Fibroblast of the aortic adventitia (primary cell): ENCODE data around the gene IL17REL. TPM values are rescaled to one million over a fixed set of nuclear protein-coding genes. Genes with fewer than 3 reads are reported as not detected.

Experiments used
- DNase-seq: peaks from one replicate; pipeline ENCODE4 v3.0.0-alpha.2; 2010; ENCODE audit warnings: low read depth
- H3K4me3 ChIP-seq: 2 replicates; pipeline ENCODE4 v1.5.1; 2011; ENCODE audit warnings: low read depth, mild to moderate bottlenecking, control low read depth, low read length, moderate library complexity
- total RNA-seq: library from RNA; depleted of rRNA; stranded (reverse); fragments of >200 nt; gene quantifications from 2 replicates; pipeline ENCODE4 v1.2.3, GENCODE V29; 2012; ENCODE audit warnings: low replicate concordance
- TF ChIP-seq, protein P1 (sequence below): IDR thresholded peaks from 2 replicates; pipeline ENCODE4 v1.5.1; 2011; ENCODE audit warnings: mild to moderate bottlenecking, low read length, control low read depth, inconsistent platforms; ENCODE audit not compliant: insufficient read depth

The IL17REL gene
- total RNA-seq, 1 donor, result not detected

DNA sequence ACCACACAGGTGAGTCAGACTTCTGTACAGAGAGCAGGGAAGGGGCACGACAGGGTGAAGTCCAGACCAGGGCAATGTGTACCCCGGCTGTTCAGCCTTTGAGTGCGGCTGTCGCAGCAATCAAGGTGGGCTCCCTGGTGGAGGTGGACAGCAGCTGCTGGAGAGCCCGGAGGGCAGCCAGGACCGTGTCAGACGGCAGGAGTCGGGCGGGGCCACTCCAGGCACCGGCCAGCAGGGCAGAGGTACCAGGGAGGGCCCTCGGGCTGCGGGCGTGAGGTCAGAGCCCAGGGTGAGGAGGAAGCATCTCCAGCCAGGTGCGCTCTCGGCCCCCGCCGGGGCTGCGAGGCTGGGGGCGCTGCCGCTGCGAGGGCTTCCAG, 52.8 kb downstream of the IL17REL start:
- TF ChIP-seq, protein P1, sequence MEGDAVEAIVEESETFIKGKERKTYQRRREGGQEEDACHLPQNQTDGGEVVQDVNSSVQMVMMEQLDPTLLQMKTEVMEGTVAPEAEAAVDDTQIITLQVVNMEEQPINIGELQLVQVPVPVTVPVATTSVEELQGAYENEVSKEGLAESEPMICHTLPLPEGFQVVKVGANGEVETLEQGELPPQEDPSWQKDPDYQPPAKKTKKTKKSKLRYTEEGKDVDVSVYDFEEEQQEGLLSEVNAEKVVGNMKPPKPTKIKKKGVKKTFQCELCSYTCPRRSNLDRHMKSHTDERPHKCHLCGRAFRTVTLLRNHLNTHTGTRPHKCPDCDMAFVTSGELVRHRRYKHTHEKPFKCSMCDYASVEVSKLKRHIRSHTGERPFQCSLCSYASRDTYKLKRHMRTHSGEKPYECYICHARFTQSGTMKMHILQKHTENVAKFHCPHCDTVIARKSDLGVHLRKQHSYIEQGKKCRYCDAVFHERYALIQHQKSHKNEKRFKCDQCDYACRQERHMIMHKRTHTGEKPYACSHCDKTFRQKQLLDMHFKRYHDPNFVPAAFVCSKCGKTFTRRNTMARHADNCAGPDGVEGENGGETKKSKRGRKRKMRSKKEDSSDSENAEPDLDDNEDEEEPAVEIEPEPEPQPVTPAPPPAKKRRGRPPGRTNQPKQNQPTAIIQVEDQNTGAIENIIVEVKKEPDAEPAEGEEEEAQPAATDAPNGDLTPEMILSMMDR, result no peak
- no peak for DNase-seq

DNA sequence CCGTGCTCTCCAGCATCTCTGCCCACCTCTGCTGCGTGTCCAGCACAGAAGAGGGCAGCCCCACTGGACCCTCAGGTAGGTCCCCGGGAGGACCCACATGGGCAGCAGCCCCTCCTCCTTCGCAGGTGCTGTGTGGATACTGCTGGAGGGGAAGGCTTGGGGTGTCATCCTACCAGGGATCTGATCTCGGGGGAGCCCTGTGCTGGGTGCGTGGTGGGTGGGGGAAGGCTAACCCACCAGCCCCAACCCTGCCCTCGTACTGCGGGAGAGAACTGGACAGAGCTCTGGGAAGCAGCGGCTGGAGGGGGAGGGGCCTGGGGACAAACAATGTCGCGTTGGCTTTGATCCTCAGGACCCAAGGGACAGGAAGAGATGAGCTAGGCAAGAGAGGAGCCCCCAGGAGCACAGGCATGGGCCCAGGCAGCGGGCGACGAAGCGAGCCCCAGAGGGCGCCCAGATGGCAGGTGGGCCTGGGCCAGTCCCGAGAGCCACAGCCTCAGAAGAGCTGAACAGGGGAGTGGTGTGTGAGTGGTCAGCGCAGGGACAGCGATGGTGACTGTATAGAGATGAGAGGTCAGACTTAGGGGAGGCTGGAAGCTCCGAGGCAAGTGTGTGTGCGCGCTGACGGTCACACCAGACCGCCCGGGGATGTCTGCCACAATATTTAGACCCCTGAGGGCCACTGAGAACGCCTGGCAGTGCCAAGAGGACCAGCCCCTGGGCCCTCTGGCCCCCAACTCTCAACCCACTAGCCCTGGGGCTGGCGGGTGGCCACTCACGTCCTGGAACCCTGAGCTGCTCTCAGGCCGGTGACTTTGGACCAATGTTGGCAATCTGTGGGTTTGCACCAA, 53.4 kb downstream of the IL17REL start:
- peak overlapping the region; percentile 84 for H3K4me3 ChIP-seq
- TF ChIP-seq, protein P1, result no peak
- no peak for DNase-seq

More for the DNA sequence above, 52.8 kb downstream of the IL17REL start:
- H3K4me3 ChIP-seq, result peak overlapping the region; percentile 84

DNA sequence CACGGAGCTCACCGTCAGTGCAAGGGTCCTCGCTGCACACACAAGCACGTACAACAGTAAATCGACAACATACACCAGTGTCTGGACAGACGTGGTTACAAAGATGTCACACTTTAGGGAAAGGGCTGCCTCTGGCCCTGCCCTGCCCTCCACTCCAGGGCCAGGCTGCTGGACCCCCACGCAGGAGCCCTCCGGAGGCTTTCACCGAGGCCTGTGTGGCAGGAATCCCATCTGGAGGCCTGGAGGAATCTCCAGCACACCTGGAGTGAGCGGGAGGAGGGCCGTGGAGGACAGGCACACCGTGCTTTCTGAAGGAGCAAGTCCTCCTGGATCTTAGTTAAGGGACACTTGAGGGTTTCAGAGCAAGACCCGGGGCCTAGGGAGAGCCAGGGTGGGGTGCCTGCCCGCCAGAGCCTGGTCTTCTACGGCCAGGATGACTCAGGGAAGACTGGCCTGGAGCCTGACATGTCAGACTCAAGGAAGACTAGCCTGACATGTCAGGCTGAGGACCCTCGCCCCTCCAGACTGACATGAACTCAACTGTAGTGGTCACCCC, 54.1 kb downstream of the IL17REL start:
- H3K4me3 ChIP-seq, result no peak overlapping the region
- TF ChIP-seq, protein P1, result no peak
- no peak for DNase-seq

DNA sequence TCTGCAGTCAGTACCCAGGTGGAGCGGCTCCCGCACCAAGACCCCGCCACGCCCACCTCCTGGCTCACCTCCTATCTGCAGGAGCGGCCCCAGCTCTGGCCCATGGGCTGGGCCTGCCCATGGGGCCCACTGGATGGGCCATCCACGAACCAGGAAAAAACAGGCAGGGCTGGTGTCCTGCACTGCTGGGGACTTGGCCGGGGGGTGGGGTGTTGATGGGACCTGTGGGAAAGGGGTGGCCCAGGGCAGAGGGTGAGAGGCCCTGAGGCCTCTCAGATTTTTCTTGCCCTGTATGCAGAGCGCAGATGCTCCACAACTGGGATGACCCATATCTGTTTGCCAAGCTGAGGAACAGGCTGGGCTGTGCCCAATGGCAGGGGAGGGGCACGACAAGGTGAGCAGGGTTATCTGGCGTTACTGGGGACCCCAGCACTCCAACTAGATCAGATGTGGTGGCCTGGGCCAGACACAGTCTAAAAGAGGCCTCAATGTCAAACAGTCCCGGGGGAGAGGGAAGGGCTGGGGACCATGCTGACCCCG, 54.7 kb downstream of the IL17REL start:
- no peak for DNase-seq
- H3K4me3 ChIP-seq, result no peak overlapping the region
- TF ChIP-seq, protein P1, result no peak

DNA sequence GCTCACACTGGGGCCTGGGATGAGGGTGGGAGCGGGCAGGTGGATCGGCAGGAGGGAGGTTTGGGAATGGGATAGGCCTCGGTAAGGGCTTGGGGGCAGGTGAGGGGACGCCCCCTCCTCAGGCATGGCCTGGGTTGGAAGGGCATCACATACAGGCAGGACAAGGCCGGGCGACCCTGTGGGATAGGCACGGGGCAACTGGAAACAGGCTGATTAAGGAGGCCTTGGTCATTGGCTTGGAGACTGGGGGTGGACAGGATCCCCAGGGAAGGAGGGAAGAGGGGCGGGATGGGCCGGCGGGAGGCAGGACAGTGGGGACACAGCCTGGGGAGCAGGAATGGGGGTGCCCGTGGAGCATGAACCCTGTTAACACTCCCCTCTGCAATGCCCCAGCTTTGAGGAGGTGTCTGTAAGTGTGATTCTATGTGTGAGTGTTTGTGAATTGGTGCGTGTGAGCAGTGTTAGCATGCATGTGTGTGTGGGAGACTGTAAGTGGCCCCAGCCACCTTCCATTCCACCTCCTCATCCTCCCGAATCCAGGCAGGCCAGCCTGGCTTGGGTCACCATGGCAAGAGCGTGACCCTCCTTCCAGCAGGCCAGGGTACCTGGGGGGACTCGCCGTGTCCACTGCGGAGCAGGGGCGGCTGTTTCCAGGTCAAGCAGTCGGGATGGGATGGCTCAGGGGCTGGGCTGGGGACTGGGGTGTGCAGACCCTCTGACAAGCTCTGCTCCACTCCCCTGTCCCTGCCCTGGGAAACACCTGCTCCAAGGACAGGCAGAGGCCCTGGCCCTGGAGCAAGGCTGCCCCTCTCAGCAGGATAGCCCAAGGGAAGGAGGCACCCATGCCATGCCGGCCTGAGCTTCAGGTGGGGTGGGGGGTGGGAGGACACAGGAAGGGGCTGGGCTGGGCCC, 55.4 kb downstream of the IL17REL start:
- no peak for DNase-seq
- no peak overlapping the region for H3K4me3 ChIP-seq
- TF ChIP-seq, protein P1, result no peak

DNA sequence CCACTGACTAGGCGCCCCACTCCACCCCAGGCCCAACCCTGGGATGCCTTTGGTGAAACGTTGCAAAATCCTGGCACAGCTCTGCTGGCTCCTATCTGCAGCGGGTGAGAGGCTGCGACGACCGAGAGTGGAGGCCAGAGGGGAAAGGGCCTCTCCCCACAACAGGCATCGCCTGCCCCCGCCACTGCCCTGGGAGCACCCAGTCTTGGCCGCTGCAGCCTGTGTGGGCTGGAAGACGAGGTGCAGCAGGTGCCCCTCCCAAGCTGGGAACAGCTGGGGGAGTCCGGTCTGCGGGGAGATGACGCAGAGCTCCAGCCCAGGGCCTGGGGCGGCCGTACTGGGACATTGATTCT, 56.2 kb downstream of the IL17REL start:
- TF ChIP-seq, protein P1, result no peak
- H3K4me3 ChIP-seq, result no peak overlapping the region
- DNase-seq, result no peak
